ENCODE measurements around the gene GATA2.

The GATA2 gene

DNA sequence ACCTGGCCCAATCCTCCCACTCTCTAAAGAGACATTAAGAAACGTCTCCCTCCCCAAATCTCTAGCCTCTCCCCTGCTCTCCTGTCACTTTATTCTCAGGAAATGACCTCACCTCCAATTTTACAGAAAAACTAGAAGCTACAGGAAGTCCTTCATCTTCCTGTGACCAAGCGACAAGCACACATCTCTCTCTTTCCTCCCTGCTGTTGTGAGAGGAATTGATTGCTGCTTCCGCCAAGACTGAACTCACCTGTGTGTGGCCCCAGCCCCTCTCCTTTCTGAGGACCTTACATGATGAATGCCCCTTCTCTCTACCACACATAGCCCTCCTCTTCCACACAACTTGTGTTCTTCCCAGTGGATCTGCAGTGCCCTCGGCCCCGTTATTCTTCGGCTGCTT, 44.5 kb downstream of the GATA2 start:
- TF ChIP-seq FOXM1 (IDR thresholded peaks at IDR 0.05; ENCODE audit: borderline replicate concordance, low read depth) (no peak), CREB1 (IDR thresholded peaks at IDR 0.05; ENCODE audit: low read depth) (no peak), TEAD4 (IDR thresholded peaks at IDR 0.05) (no peak), NFIC (IDR thresholded peaks at IDR 0.05) (no peak), TCF12 (IDR thresholded peaks at IDR 0.05; ENCODE audit: low read depth) (no peak), CEBPB (IDR thresholded peaks at IDR 0.05) (no peak), EGR1 (IDR thresholded peaks at IDR 0.05) (no peak), TAF1 (IDR thresholded peaks at IDR 0.05; ENCODE audit: low read depth) (no peak), YY1 (IDR thresholded peaks at IDR 0.05; ENCODE audit: low read depth) (no peak), RAD21 (IDR thresholded peaks at IDR 0.05; ENCODE audit: low read depth) (no peak)
- TF ChIP-seq, protein P1, sequence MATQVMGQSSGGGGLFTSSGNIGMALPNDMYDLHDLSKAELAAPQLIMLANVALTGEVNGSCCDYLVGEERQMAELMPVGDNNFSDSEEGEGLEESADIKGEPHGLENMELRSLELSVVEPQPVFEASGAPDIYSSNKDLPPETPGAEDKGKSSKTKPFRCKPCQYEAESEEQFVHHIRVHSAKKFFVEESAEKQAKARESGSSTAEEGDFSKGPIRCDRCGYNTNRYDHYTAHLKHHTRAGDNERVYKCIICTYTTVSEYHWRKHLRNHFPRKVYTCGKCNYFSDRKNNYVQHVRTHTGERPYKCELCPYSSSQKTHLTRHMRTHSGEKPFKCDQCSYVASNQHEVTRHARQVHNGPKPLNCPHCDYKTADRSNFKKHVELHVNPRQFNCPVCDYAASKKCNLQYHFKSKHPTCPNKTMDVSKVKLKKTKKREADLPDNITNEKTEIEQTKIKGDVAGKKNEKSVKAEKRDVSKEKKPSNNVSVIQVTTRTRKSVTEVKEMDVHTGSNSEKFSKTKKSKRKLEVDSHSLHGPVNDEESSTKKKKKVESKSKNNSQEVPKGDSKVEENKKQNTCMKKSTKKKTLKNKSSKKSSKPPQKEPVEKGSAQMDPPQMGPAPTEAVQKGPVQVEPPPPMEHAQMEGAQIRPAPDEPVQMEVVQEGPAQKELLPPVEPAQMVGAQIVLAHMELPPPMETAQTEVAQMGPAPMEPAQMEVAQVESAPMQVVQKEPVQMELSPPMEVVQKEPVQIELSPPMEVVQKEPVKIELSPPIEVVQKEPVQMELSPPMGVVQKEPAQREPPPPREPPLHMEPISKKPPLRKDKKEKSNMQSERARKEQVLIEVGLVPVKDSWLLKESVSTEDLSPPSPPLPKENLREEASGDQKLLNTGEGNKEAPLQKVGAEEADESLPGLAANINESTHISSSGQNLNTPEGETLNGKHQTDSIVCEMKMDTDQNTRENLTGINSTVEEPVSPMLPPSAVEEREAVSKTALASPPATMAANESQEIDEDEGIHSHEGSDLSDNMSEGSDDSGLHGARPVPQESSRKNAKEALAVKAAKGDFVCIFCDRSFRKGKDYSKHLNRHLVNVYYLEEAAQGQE (IDR thresholded peaks at IDR 0.05; ENCODE audit: low read depth), result no peak
- TF ChIP-seq, protein P2, sequence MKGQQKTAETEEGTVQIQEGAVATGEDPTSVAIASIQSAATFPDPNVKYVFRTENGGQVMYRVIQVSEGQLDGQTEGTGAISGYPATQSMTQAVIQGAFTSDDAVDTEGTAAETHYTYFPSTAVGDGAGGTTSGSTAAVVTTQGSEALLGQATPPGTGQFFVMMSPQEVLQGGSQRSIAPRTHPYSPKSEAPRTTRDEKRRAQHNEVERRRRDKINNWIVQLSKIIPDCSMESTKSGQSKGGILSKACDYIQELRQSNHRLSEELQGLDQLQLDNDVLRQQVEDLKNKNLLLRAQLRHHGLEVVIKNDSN (IDR thresholded peaks at IDR 0.05), result no peak

DNA sequence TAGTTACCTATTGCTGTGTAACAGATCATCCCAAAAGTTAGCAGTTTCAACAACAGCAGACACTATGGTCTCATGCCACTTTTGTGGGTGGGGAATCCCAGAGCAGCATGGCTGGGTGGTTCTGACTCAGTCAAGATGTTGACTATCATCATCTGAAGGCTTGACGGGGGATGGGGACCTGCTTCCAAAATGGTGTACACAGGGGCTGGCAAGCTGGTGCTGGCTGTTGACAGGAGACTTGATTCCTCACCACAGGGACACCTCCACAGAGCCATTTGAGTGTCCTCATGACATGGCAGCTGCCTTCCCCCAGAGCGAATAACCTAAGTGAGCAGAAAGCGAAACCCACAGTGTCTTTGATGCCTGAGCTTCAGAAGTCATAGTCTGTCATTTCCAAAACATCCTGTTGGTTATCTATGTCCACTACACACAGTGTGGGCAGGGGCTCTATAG, 45.4 kb downstream of the GATA2 start:
- no peak for TF ChIP-seq TCF12 (IDR thresholded peaks at IDR 0.05; ENCODE audit: low read depth)
- TF ChIP-seq EGR1 (IDR thresholded peaks at IDR 0.05), result no peak
- TF ChIP-seq TEAD4 (IDR thresholded peaks at IDR 0.05), result no peak

DNA sequence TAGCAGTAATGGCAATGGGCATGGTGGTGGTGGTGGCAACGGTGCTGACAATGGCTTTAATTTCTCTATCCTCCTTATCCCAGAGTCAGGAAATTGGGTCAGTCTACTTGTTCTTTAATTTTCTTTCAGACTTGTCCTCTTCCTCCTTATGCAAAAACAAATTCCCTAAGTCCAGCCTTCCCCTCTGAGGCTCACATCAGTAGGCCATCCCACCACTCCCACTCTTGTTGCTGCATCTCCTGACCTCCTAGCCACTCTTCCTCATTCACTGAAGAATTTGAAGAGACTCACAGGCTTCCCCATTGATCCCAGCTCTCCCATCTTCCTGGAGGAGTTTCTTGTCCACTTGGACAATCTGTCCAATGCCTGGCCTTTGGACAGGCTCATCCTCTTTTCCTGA, 46.2 kb downstream of the GATA2 start:
- TF ChIP-seq CEBPB (IDR thresholded peaks at IDR 0.05) (no peak), ZBTB7A (IDR thresholded peaks at IDR 0.05; ENCODE audit: low read depth) (no peak), YY1 (IDR thresholded peaks at IDR 0.05; ENCODE audit: low read depth) (no peak), TCF12 (IDR thresholded peaks at IDR 0.05; ENCODE audit: low read depth) (no peak), FOXM1 (IDR thresholded peaks at IDR 0.05; ENCODE audit: borderline replicate concordance, low read depth) (no peak), NFIC (IDR thresholded peaks at IDR 0.05) (no peak), EGR1 (IDR thresholded peaks at IDR 0.05) (no peak), RAD21 (IDR thresholded peaks at IDR 0.05; ENCODE audit: low read depth) (no peak), TEAD4 (IDR thresholded peaks at IDR 0.05) (no peak), TAF1 (IDR thresholded peaks at IDR 0.05; ENCODE audit: low read depth) (no peak), CREB1 (IDR thresholded peaks at IDR 0.05; ENCODE audit: low read depth) (no peak), EP300 (IDR thresholded peaks at IDR 0.05; ENCODE audit: borderline replicate concordance) (no peak)
- TF ChIP-seq, protein P1 (IDR thresholded peaks at IDR 0.05; ENCODE audit: low read depth), result no peak
- TF ChIP-seq, protein P3, sequence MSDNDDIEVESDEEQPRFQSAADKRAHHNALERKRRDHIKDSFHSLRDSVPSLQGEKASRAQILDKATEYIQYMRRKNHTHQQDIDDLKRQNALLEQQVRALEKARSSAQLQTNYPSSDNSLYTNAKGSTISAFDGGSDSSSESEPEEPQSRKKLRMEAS (IDR thresholded peaks at IDR 0.05), result no peak
- TF ChIP-seq, protein P2 (IDR thresholded peaks at IDR 0.05), result no peak

DNA sequence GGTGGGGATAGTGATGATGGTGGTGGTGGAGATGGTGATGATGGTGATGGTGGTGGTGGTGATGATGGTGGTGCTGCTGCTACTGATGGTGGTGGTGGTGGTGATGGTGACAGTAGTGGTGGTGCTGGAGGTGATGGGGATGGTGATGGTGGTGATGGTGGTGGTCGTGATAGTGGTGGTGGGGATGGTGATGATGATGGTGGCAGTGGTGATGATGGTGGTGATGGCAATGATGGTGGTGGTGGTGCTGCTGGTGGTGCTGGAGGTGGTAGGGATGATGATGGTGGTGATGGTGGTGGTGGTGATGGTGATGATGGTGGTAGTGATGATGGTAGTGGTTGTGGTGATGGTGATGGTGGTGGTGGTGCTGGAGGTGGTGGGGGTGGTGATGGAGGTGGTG, 47.6 kb downstream of the GATA2 start:
- TF ChIP-seq, protein P1 (IDR thresholded peaks at IDR 0.05; ENCODE audit: low read depth), result no peak
- no peak for TF ChIP-seq CREB1 (IDR thresholded peaks at IDR 0.05; ENCODE audit: low read depth)
- TF ChIP-seq ZBTB7A (IDR thresholded peaks at IDR 0.05; ENCODE audit: low read depth), result no peak
- TF ChIP-seq FOXM1 (IDR thresholded peaks at IDR 0.05; ENCODE audit: borderline replicate concordance, low read depth), result no peak
- TF ChIP-seq EGR1 (IDR thresholded peaks at IDR 0.05), result no peak
- no peak for TF ChIP-seq CEBPB (IDR thresholded peaks at IDR 0.05)
- TF ChIP-seq YY1 (IDR thresholded peaks at IDR 0.05; ENCODE audit: low read depth), result no peak
- no peak for TF ChIP-seq NFIC (IDR thresholded peaks at IDR 0.05)

DNA sequence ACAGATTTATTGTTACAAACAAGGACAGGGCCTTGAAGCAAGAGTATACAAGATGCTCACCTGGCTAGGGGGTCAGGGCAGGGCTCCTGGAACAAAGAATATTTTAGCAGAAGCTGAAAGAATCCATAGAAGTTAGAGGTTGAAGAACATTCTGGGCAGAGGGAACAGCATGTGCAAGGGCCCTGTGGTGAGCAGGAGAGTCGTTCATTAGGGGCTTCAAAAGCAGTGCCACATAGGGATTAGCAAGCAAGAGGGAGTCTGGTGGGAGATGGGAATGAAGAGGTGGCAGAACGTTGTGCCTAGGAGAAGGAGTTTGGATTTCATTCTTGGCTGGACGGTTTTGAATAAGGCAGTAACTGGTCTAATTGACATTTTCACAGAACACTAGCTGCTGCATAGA, 49.2 kb downstream of the GATA2 start:
- TF ChIP-seq TCF12 (IDR thresholded peaks at IDR 0.05; ENCODE audit: low read depth) (no peak), CEBPB (IDR thresholded peaks at IDR 0.05) (no peak), EP300 (IDR thresholded peaks at IDR 0.05; ENCODE audit: borderline replicate concordance) (no peak), NFIC (IDR thresholded peaks at IDR 0.05) (no peak), YY1 (IDR thresholded peaks at IDR 0.05; ENCODE audit: low read depth) (no peak), TEAD4 (IDR thresholded peaks at IDR 0.05) (no peak), FOXM1 (IDR thresholded peaks at IDR 0.05; ENCODE audit: borderline replicate concordance, low read depth) (no peak), TAF1 (IDR thresholded peaks at IDR 0.05; ENCODE audit: low read depth) (no peak)
- TF ChIP-seq, protein P3 (IDR thresholded peaks at IDR 0.05), result no peak
- TF ChIP-seq, protein P1 (IDR thresholded peaks at IDR 0.05; ENCODE audit: low read depth), result no peak
